ENCODE data around the gene ARF1.

ARF1 gene

DNA sequence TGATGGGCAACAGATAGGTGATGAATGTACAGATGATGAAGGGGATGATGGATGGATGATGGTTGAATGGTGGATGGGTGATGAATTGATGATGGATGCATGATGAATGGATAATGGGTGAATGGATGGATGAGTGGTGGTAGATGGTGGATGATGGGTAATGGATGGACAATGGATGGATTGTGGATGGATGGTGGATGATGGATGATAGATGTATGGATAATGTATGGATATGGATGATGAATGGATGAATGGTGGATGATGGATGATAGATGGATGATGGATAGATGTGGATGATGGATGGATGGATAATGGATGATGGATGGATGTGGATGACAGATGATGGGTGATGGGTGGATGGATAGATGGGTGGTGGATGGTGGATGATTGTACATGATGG lies 40.0 kb upstream of the ARF1 start:
- H3K27ac Mint-ChIP-seq, result no peak overlapping the region
- no peak overlapping the region for H3K4me3 Mint-ChIP-seq
- H3K27me3 Mint-ChIP-seq (ENCODE audit: low read depth), result peaks cover 22% of the 10 kb centered on the region
- H3K4me1 Mint-ChIP-seq, result no peaks in the 10 kb centered on the region
- TF ChIP-seq, protein P1, sequence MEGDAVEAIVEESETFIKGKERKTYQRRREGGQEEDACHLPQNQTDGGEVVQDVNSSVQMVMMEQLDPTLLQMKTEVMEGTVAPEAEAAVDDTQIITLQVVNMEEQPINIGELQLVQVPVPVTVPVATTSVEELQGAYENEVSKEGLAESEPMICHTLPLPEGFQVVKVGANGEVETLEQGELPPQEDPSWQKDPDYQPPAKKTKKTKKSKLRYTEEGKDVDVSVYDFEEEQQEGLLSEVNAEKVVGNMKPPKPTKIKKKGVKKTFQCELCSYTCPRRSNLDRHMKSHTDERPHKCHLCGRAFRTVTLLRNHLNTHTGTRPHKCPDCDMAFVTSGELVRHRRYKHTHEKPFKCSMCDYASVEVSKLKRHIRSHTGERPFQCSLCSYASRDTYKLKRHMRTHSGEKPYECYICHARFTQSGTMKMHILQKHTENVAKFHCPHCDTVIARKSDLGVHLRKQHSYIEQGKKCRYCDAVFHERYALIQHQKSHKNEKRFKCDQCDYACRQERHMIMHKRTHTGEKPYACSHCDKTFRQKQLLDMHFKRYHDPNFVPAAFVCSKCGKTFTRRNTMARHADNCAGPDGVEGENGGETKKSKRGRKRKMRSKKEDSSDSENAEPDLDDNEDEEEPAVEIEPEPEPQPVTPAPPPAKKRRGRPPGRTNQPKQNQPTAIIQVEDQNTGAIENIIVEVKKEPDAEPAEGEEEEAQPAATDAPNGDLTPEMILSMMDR (IDR thresholded peaks at IDR 0.05; ENCODE audit: unreplicated experiment in 3 of 3), result no peak
- no peaks in the 10 kb centered on the region for H3K9me3 Mint-ChIP-seq
- H3K36me3 Mint-ChIP-seq (ENCODE audit: low read depth), result no peaks in the 10 kb centered on the region

- Mint-ChIP-seq H3K4me1 (no peaks in the 10 kb centered on the region), H3K36me3 (ENCODE audit: low read depth) (no peaks in the 10 kb centered on the region), H3K27ac (no peak overlapping the region), H3K27me3 (ENCODE audit: low read depth) (peaks cover 17% of the 10 kb centered on the region), H3K9me3 (no peaks in the 10 kb centered on the region), H3K4me3 (no peak overlapping the region)
- TF ChIP-seq, protein P1 (IDR thresholded peaks at IDR 0.05; ENCODE audit: unreplicated experiment in 3 of 3), result no peak
Measured at GRCh38 chr1:228043281-228043848, 39.1 kb upstream of the ARF1 start.

DNA sequence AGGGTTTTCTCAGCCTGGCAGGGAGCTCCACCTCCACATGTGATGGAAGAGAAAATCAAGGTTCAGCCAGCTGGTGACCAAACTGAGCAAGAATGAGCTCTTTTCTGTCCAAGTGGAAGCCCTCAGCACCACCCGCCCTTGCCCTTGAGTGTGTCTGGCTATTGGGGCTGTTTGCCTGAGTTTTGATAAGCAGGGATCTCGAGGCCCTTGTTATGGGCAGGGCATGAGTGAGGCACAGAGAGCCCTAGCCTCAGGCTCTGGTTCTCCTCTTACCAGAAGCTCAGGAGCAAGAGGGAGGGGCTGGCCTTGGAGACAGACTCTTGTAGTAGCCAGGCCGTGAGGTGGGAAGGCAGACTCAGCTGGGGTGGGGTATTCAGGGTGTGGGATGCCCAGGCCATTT lies 37.5 kb upstream of the ARF1 start:
- Mint-ChIP-seq H3K36me3 (ENCODE audit: low read depth) (no peaks in the 10 kb centered on the region), H3K27me3 (ENCODE audit: low read depth) (peaks cover 15% of the 10 kb centered on the region), H3K4me1 (no peaks in the 10 kb centered on the region), H3K27ac (no peak overlapping the region), H3K4me3 (no peak overlapping the region), H3K9me3 (no peaks in the 10 kb centered on the region)
- TF ChIP-seq, protein P1 (IDR thresholded peaks at IDR 0.05; ENCODE audit: unreplicated experiment in 3 of 3), result no peak

- H3K9me3 Mint-ChIP-seq, result no peaks in the 10 kb centered on the region
- no peaks in the 10 kb centered on the region for H3K4me1 Mint-ChIP-seq
- no peak overlapping the region for H3K27ac Mint-ChIP-seq
- no peak overlapping the region for H3K4me3 Mint-ChIP-seq
- peaks cover 19% of the 10 kb centered on the region for H3K27me3 Mint-ChIP-seq (ENCODE audit: low read depth)
- TF ChIP-seq, protein P1 (IDR thresholded peaks at IDR 0.05; ENCODE audit: unreplicated experiment in 3 of 3), result no peak
- H3K36me3 Mint-ChIP-seq (ENCODE audit: low read depth), result no peaks in the 10 kb centered on the region
Measured at GRCh38 chr1:228045405-228045804, 37.1 kb upstream of the ARF1 start.

- H3K27ac Mint-ChIP-seq, result no peak overlapping the region
- H3K4me1 Mint-ChIP-seq, result no peaks in the 10 kb centered on the region
- H3K36me3 Mint-ChIP-seq (ENCODE audit: low read depth), result no peaks in the 10 kb centered on the region
- no peaks in the 10 kb centered on the region for H3K9me3 Mint-ChIP-seq
- H3K4me3 Mint-ChIP-seq, result no peak overlapping the region
- TF ChIP-seq, protein P1 (IDR thresholded peaks at IDR 0.05; ENCODE audit: unreplicated experiment in 3 of 3), result no peak
- H3K27me3 Mint-ChIP-seq (ENCODE audit: low read depth), result peaks cover 19% of the 10 kb centered on the region
Measured at GRCh38 chr1:228045871-228046270, 36.6 kb upstream of the ARF1 start.

- TF ChIP-seq, protein P1 (IDR thresholded peaks at IDR 0.05; ENCODE audit: unreplicated experiment in 3 of 3), result no peak
- Mint-ChIP-seq H3K9me3 (no peaks in the 10 kb centered on the region), H3K27me3 (ENCODE audit: low read depth) (peaks cover 21% of the 10 kb centered on the region), H3K4me1 (no peaks in the 10 kb centered on the region), H3K4me3 (no peak overlapping the region), H3K36me3 (ENCODE audit: low read depth) (no peaks in the 10 kb centered on the region), H3K27ac (no peak overlapping the region)
Measured at GRCh38 chr1:228046421-228047182, 35.9 kb upstream of the ARF1 start.

Measured in nephron (organoid).